Liver (tissue), 9 donors: ENCODE measurements around the gene NTM. TPM values are rescaled to one million over a fixed set of nuclear protein-coding genes. Genes with fewer than 3 reads are reported as not detected.
A peak's percentile ranks its signal among the peaks of the same experiment; 100 is the strongest.

Experiments
- DNase-seq: peaks from one replicate; pipeline ENCODE4 v3.0.0-alpha.2; 2017; ENCODE audit warnings: low spot score
- H3K27ac ChIP-seq, 2 donors: one replicate each; pipeline ENCODE4 v1.7.0; 2013; ENCODE audit warnings: inconsistent platforms in 2 of 2, low read length in 2 of 2, control low read depth in 1 of 2, low read depth in 1 of 2, mild to moderate bottlenecking in 1 of 2
- H3K27me3 ChIP-seq, 4 donors: one replicate each; pipeline versions ENCODE4 v1.6.1 to v1.7.0; 2013; ENCODE audit warnings: low read length in 3 of 4, inconsistent platforms in 1 of 4, mild to moderate bottlenecking in 1 of 4, moderate library complexity in 1 of 4; ENCODE audit not compliant: control insufficient read depth in 4 of 4, insufficient read depth in 4 of 4
- H3K36me3 ChIP-seq, 4 donors: one replicate each; pipeline versions ENCODE4 v1.6.1 to v1.7.0; 2013; ENCODE audit warnings: low read length in 3 of 4, mild to moderate bottlenecking in 3 of 4, low read depth in 1 of 4, moderate library complexity in 1 of 4; ENCODE audit not compliant: control insufficient read depth in 4 of 4, insufficient read depth in 3 of 4
- H3K4me1 ChIP-seq, 4 donors: one replicate each; pipeline versions ENCODE4 v1.6.1 to v1.7.0; 2013; ENCODE audit warnings: low read length in 3 of 4, mild to moderate bottlenecking in 3 of 4, moderate library complexity in 1 of 4; ENCODE audit not compliant: control insufficient read depth in 4 of 4, insufficient read depth in 4 of 4
- H3K4me3 ChIP-seq, 3 donors: one replicate each; pipeline versions ENCODE4 v1.6.1 to v1.7.0; 2013; ENCODE audit warnings: low read length in 3 of 3, control low read depth in 1 of 3, low read depth in 1 of 3, mild to moderate bottlenecking in 1 of 3
- H3K9ac ChIP-seq, 2 donors: one replicate each; pipeline ENCODE4 v1.7.0; 2013; ENCODE audit warnings: low read length in 2 of 2, mild to moderate bottlenecking in 2 of 2, moderate library complexity in 2 of 2, control low read depth in 1 of 2, low read depth in 1 of 2
- H3K9me3 ChIP-seq, 4 donors: one replicate each; pipeline versions ENCODE4 v1.6.1 to v1.7.0; 2013; ENCODE audit warnings: low read length in 3 of 4; ENCODE audit not compliant: control insufficient read depth in 4 of 4
- ATF3 ChIP-seq: IDR thresholded peaks from 2 replicates; pipeline ENCODE4 v1.6.1; 2016; ENCODE audit warnings: antibody characterized with exemption
- EGR1 ChIP-seq, 2 donors: IDR thresholded peaks; 2 replicates each; pipeline ENCODE4 v1.6.1; 2016 to 2018; ENCODE audit warnings: antibody characterized with exemption in 2 of 2, low read depth in 2 of 2
- FOXA1 ChIP-seq: IDR thresholded peaks from 2 replicates; pipeline ENCODE4 v1.6.1; 2016; ENCODE audit warnings: antibody characterized with exemption
- FOXA2 ChIP-seq: IDR thresholded peaks from 2 replicates; pipeline ENCODE4 v1.6.1; 2016; ENCODE audit warnings: antibody characterized with exemption
- GABPA ChIP-seq, 2 donors: IDR thresholded peaks in 1 of 2; conservative IDR thresholded peaks in 1 of 2; 2 replicates each; pipeline ENCODE4 v1.6.1; 2016; ENCODE audit warnings: antibody characterized with exemption in 2 of 2, mild to moderate bottlenecking in 1 of 2, moderate library complexity in 1 of 2
- HNF4A ChIP-seq, 2 donors: conservative IDR thresholded peaks; 2 replicates each; pipeline ENCODE4 v1.6.1; 2016; ENCODE audit warnings: antibody characterized with exemption in 2 of 2, mild to moderate bottlenecking in 2 of 2
- HNF4G ChIP-seq: IDR thresholded peaks from 2 replicates; pipeline ENCODE4 v1.6.1; 2016; ENCODE audit warnings: antibody characterized with exemption
- NR2F2 ChIP-seq: IDR thresholded peaks from 2 replicates; pipeline ENCODE4 v1.6.1; 2016; ENCODE audit warnings: antibody characterized with exemption
- REST ChIP-seq: IDR thresholded peaks from 2 replicates; pipeline ENCODE4 v1.6.1; 2016; ENCODE audit warnings: antibody characterized with exemption, mild to moderate bottlenecking
- SP1 ChIP-seq: IDR thresholded peaks from 2 replicates; pipeline ENCODE4 v1.6.1; 2018; ENCODE audit warnings: antibody characterized with exemption, mild to moderate bottlenecking
- YY1 ChIP-seq: IDR thresholded peaks from 2 replicates; pipeline ENCODE4 v1.6.1; 2016; ENCODE audit warnings: antibody characterized with exemption, mild to moderate bottlenecking
- WGBS: extraction: QIAGEN DNeasy Blood & Tissue Kit; methylation state at CpG from one replicate; pipeline ENCODE4 v1.1.7; 2013; 5-methylcytosine and 5-hydroxymethylcytosine counted together
- polyA plus RNA-seq, 2 donors: library from polyadenylated mRNA; stranded (reverse) in 1 of 2; unstranded in 1 of 2; fragments of 200-250 nt in 1 of 2; fragments of >200 nt in 1 of 2; fragmentation: Nextera tagmentation in 1 of 2; extraction: Ambion mirVana in 1 of 2; gene quantifications; one replicate each; pipeline versions ENCODE4 v1.2.1 to v1.2.3, GENCODE V29; 2013 to 2015
- total RNA-seq, 2 donors: library from RNA; depleted of rRNA; stranded (reverse); fragments of >200 nt; gene quantifications; one replicate each; pipeline ENCODE4 v1.2.3, GENCODE V29; 2014
- TF ChIP-seq, protein P1 (sequence below): IDR thresholded peaks from 2 replicates; pipeline ENCODE4 v1.6.1; 2016; ENCODE audit warnings: antibody characterized with exemption
- donor health status: healthy.
- donor health status: healthy.
- donor health status: healthy.
- donor health status: healthy.
- donor health status: healthy.

The NTM gene
- total and polyA plus RNA-seq, 4 donors = 0.08 to 1.1 (median 0.08) TPM; not detected in 1

- H3K4me3 ChIP-seq = no peak overlapping the region
- TF ChIP-seq SP1 (no peak), FOXA2 (no peak), YY1 (no peak), REST (no peak), NR2F2 (no peak), FOXA1 (no peak), HNF4A (conservative IDR thresholded peaks at IDR 0.05) (no peak), HNF4G (no peak)
- no peaks in the 10 kb centered on the region for H3K36me3 ChIP-seq
- no peaks in the 10 kb centered on the region for H3K9me3 ChIP-seq
- no peaks in the 10 kb centered on the region for H3K27me3 ChIP-seq
- WGBS = 92% methylated on average over 1 of the region's 1 CpG
- no peaks in the 10 kb centered on the region for H3K4me1 ChIP-seq
- no peak overlapping the region for H3K27ac ChIP-seq
- no peak overlapping the region for H3K9ac ChIP-seq
- DNase-seq = no peak
Measured at GRCh38 chr11:132251061-132251460, 880.6 kb downstream of the NTM start.

GRCh38 chr11:132253469-132254264 lies 883.3 kb downstream of the NTM start:
- WGBS = 76% methylated on average over 9 of the region's 9 CpGs
- DNase-seq = no peak
- no peaks in the 10 kb centered on the region for H3K27me3 ChIP-seq
- H3K36me3 ChIP-seq = no peaks in the 10 kb centered on the region
- no peak overlapping the region for H3K27ac ChIP-seq
- H3K4me3 ChIP-seq = no peak overlapping the region
- TF ChIP-seq, protein P1, sequence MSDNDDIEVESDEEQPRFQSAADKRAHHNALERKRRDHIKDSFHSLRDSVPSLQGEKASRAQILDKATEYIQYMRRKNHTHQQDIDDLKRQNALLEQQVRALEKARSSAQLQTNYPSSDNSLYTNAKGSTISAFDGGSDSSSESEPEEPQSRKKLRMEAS = no peak
- TF ChIP-seq FOXA2 = peak; percentile 60
- peak in 1 of 2 donors; percentile 30 for TF ChIP-seq HNF4A (conservative IDR thresholded peaks at IDR 0.05)
- TF ChIP-seq EGR1 (IDR thresholded peaks at IDR 0.05; ENCODE audit: low read depth in 2 of 2) = no peak
- H3K9me3 ChIP-seq = no peaks in the 10 kb centered on the region
- no peak overlapping the region for H3K9ac ChIP-seq
- no peaks in the 10 kb centered on the region for H3K4me1 ChIP-seq

- no peak overlapping the region for H3K4me3 ChIP-seq
- H3K27ac ChIP-seq = no peak overlapping the region
- H3K36me3 ChIP-seq = no peaks in the 10 kb centered on the region
- no peaks in the 10 kb centered on the region for H3K4me1 ChIP-seq
- DNase-seq = no peak
- H3K9me3 ChIP-seq = no peaks in the 10 kb centered on the region
- no peak overlapping the region for H3K9ac ChIP-seq
- TF ChIP-seq ATF3 = no peak
- TF ChIP-seq, protein P1 = no peak
- TF ChIP-seq GABPA (IDR thresholded peaks at IDR 0.05 in 1 of 2, conservative IDR thresholded peaks at IDR 0.05 in 1 of 2) = no peak
- TF ChIP-seq EGR1 (IDR thresholded peaks at IDR 0.05; ENCODE audit: low read depth in 2 of 2) = no peak
- TF ChIP-seq NR2F2 = no peak
- H3K27me3 ChIP-seq = no peaks in the 10 kb centered on the region
- 86% methylated on average over 1 of the region's 1 CpG for WGBS
Measured at GRCh38 chr11:132254906-132255305, 884.5 kb downstream of the NTM start.
